GM12878 (cell line): ENCODE measurements around the gene ARHGAP27. TPM values are rescaled to one million over a fixed set of nuclear protein-coding genes. Genes with fewer than 3 reads are reported as not detected.

Source experiments
- ATAC-seq: fragments of 200-7000 bp; cut with Tn5 transposase; 3 replicates; pipeline ENCODE4 v1.9.1; 2020; ENCODE audit warnings: mild to moderate bottlenecking, moderate library complexity
- BruUV-seq: library from RNA; stranded (reverse); fragments of 400-500 nt; replicated peaks from 2 replicates; lab custom pipeline; 2021; lab: Mats Ljungman, UMichigan
- CTCF ChIA-PET: fragments of 300-600 bp; sonication (Branson Sonifier 250); formaldehyde crosslinking; extraction: SDS; loops from one replicate; lab custom pipeline; 2021; ENCODE audit warnings: inconsistent platforms; lab: Yijun Ruan, JAX
- POLR2A ChIA-PET: fragments of 350-600 bp; formaldehyde crosslinking; extraction: SDS; loops from one replicate; lab custom pipeline; 2021; ENCODE audit warnings: inconsistent platforms; lab: Charles Lee
- RAD21 ChIA-PET: fragments of 300-600 bp; sonication (Branson Sonifier 250); formaldehyde crosslinking; loops from one replicate; lab custom pipeline; 2023; ENCODE audit warnings: antibody characterized with exemption; ENCODE audit not compliant: unreplicated experiment; lab: Charles Lee
- SMC1A ChIA-PET: fragments of 300-600 bp; sonication (Branson Sonifier 250); formaldehyde crosslinking; loops from one replicate; lab custom pipeline; 2023; ENCODE audit not compliant: unreplicated experiment, uncharacterized antibody; lab: Charles Lee
- DNase-seq: peaks from one replicate; pipeline ENCODE4 v3.0.0-alpha.2; 2011; ENCODE audit warnings: low read depth, low spot score
- FAIRE-seq: peaks from 3 replicates; lab custom pipeline; 2011; peaks lifted over from hg19 to GRCh38; lab: Jason Lieb, UNC
- H2AFZ ChIP-seq: 2 replicates; pipeline ENCODE4 v1.6.0; 2011; ENCODE audit warnings: low read depth, low read length, control low read depth; ENCODE audit not compliant: control insufficient read depth
- H3K27ac ChIP-seq: 2 replicates; pipeline ENCODE4 v1.5.1; 2011; ENCODE audit warnings: control low read depth; ENCODE audit not compliant: control insufficient read depth, insufficient read depth
- H3K27me3 ChIP-seq, 2 experiments: replicated peaks in 1 of 2; 2 replicates each; pipeline versions ENCODE4 v1.6.0 to v1.6.1; 2011; ENCODE audit warnings: low read length in 1 of 2; ENCODE audit not compliant: control insufficient read depth in 2 of 2, insufficient read depth in 2 of 2
- H3K36me3 ChIP-seq, 2 experiments: 2 replicates each; pipeline ENCODE4 v1.5.1; 2011; ENCODE audit warnings: low read length in 1 of 2; ENCODE audit not compliant: control insufficient read depth in 2 of 2, insufficient read depth in 2 of 2
- H3K4me1 ChIP-seq: 2 replicates; pipeline ENCODE4 v1.6.1; 2011; ENCODE audit warnings: mild to moderate bottlenecking, low read length, moderate library complexity, mixed read lengths; ENCODE audit not compliant: control insufficient read depth, insufficient read depth
- H3K4me2 ChIP-seq: 2 replicates; pipeline ENCODE4 v1.6.0; 2011; ENCODE audit warnings: control low read depth; ENCODE audit not compliant: control insufficient read depth, insufficient read depth
- H3K4me3 ChIP-seq: fragments of 200-600 bp; sonication (generic); 2 replicates; pipeline ENCODE4 v1.5.1; 2016
- H3K79me2 ChIP-seq: 2 replicates; pipeline ENCODE4 v1.6.0; 2011; ENCODE audit warnings: low read length; ENCODE audit not compliant: control insufficient read depth, insufficient read depth
- H3K9ac ChIP-seq: 2 replicates; pipeline ENCODE4 v1.8.0; 2011; ENCODE audit warnings: low read length, control low read depth, mixed read lengths; ENCODE audit not compliant: control insufficient read depth, insufficient read depth
- H3K9me3 ChIP-seq: replicated peaks from 3 replicates; pipeline ENCODE4 v1.5.1; 2011; ENCODE audit warnings: mild to moderate bottlenecking, low read length; ENCODE audit not compliant: control insufficient read depth, insufficient read depth
- H4K20me1 ChIP-seq: 2 replicates; pipeline ENCODE4 v1.6.0; 2011; ENCODE audit not compliant: control insufficient read depth, insufficient read depth
- ASH2L ChIP-seq: fragments of 300-600, 200-600 bp; sonication (generic); IDR thresholded peaks from 2 replicates; pipeline ENCODE4 v1.6.1; 2017; ENCODE audit warnings: low read depth, mild to moderate bottlenecking, borderline replicate concordance
- CBX5 ChIP-seq: sonication (generic); IDR thresholded peaks from 2 replicates; pipeline ENCODE4 v1.6.1; 2016; ENCODE audit warnings: low read depth, moderate library complexity, mild to moderate bottlenecking, inconsistent platforms
- ELK1 ChIP-seq: IDR thresholded peaks from 2 replicates; pipeline ENCODE4 v1.6.1; 2012; ENCODE audit warnings: low read depth, low read length, improper control_type of control experiment
- ESRRA ChIP-seq: IDR thresholded peaks from 2 replicates; pipeline ENCODE4 v1.6.1; 2012; ENCODE audit warnings: mild to moderate bottlenecking, low read length, improper control_type of control experiment
- ETV6 ChIP-seq, 2 experiments: fragments of 450-650 bp in 1 of 2; IDR thresholded peaks in 1 of 2; conservative IDR thresholded peaks in 1 of 2; 2 replicates each; pipeline ENCODE4 v1.6.1; 2014; ENCODE audit warnings: antibody characterized with exemption in 1 of 2, borderline replicate concordance in 1 of 2, low read depth in 1 of 2, mild to moderate bottlenecking in 1 of 2, moderate library complexity in 1 of 2
- GABPA ChIP-seq: IDR thresholded peaks from 2 replicates; pipeline ENCODE4 v1.6.1; 2014; ENCODE audit warnings: antibody characterized with exemption, low read depth, mild to moderate bottlenecking, inconsistent platforms
- NFIC ChIP-seq: IDR thresholded peaks from 2 replicates; pipeline ENCODE4 v1.6.1; 2012; ENCODE audit warnings: low read depth, mild to moderate bottlenecking, inconsistent platforms, low read length, moderate library complexity
- PML ChIP-seq: IDR thresholded peaks from 2 replicates; pipeline ENCODE4 v1.6.1; 2012; ENCODE audit warnings: low read length, inconsistent platforms
- POLR2A ChIP-seq: IDR thresholded peaks from 2 replicates; pipeline ENCODE4 v1.6.1; 2011; ENCODE audit warnings: low read depth, mild to moderate bottlenecking, low read length
- RAD21 ChIP-seq: IDR thresholded peaks from 2 replicates; pipeline ENCODE4 v1.6.1; 2011; ENCODE audit warnings: mild to moderate bottlenecking, low read depth, low read length, moderate library complexity; ENCODE audit not compliant: insufficient read depth
- SREBF1 ChIP-seq: IDR thresholded peaks from 2 replicates; pipeline ENCODE4 v1.6.1; 2012; ENCODE audit warnings: mild to moderate bottlenecking, low read length
- TBL1XR1 ChIP-seq: IDR thresholded peaks from 2 replicates; pipeline ENCODE4 v1.6.1; 2012; ENCODE audit warnings: low read depth, low read length, improper control_type of control experiment
- ZBTB40 ChIP-seq: fragments of 450-650 bp; IDR thresholded peaks from 2 replicates; pipeline ENCODE4 v1.6.1; 2016; ENCODE audit warnings: mild to moderate bottlenecking, moderate library complexity, borderline replicate concordance
- in situ Hi-C: fragments of 300-500 bp; cut with MboI; formaldehyde crosslinking; loops from 9 replicates; pipeline ENCODE4 v1.14.3; 2018; ENCODE audit warnings: mixed read lengths
- intact Hi-C: fragments of 100-400 bp; cut with micrococcal nuclease; formaldehyde crosslinking; loops from one replicate; pipeline ENCODE4 v1.14.2; 2022; ENCODE audit not compliant: unreplicated experiment
- polyA plus RNA-seq, 11 experiments: library from polyadenylated mRNA; depleted of rRNA in 4 of 11; unstranded in 6 of 11; stranded (reverse) in 5 of 11; fragments of >200 nt; fragmentation: Nextera tagmentation in 4 of 11; fragmentation: Illumina TruSeq in 1 of 11; extraction: Ambion mirVana in 4 of 11; extraction: Trizol in 1 of 11; gene quantifications; 1 replicate in 1 of 11; 2 replicates in 10 of 11; pipeline versions ENCODE4 v1.2.1 to v1.2.3, GENCODE V29; 2011 to 2016; ENCODE audit warnings: inconsistent platforms in 2 of 11, missing spikeins in 2 of 11, low read depth in 1 of 11
- total RNA-seq, 4 experiments: library from RNA; depleted of rRNA in 3 of 4; stranded (reverse); fragments of >200 nt in 3 of 4; fragmentation: Illumina TruSeq in 1 of 4; extraction: Trizol in 1 of 4; gene quantifications; 2 replicates each; pipeline versions ENCODE4 v1.2.1 to v1.2.3, GENCODE V29; 2013 to 2021
- TF ChIP-seq, protein P1 (sequence below): fragments of 450-650 bp; IDR thresholded peaks from 2 replicates; pipeline ENCODE4 v1.6.1; 2014; ENCODE audit warnings: mild to moderate bottlenecking

Gene ARHGAP27
- total and polyA plus RNA-seq, 10 of the 15 experiments (the other 5 are each of a cell fraction or from before 2014, with no cell fraction given), result 0.64 to 45.7 (median 17.7) TPM

- BruUV-seq, result no TSS peak
- no peak overlapping the region for H2AFZ ChIP-seq
- H3K79me2 ChIP-seq, result no peaks in the 10 kb centered on the region
- H3K9ac ChIP-seq, result no peak overlapping the region
- POLR2A ChIA-PET, result interaction anchor here (0.6 to 1.0 kb wide), 2 partner anchors 41 to 51 kb away, joined by 3 to 6 read pairs; partner anchors contain the start of gene MAP3K14
- intact Hi-C loops, result no loop called here
- RAD21 ChIA-PET, result interaction anchor here (1.3 to 1.4 kb wide), 2 partner anchors 52 to 91 kb away, joined by 4 read pairs; partner anchors contain the start of gene MAP3K14
- no peak for TF ChIP-seq ETV6 (conservative IDR thresholded peaks at IDR 0.05 in 1 of 2, IDR thresholded peaks at IDR 0.05 in 1 of 2; ENCODE audit: borderline replicate concordance in 1 of 2, low read depth in 1 of 2)
- no peak for TF ChIP-seq PML
- TF ChIP-seq ELK1, result no peak
- no peak for TF ChIP-seq TBL1XR1
- TF ChIP-seq ZBTB40, result no peak
- no peak for TF ChIP-seq CBX5
- no peak for TF ChIP-seq NFIC
- no peak for TF ChIP-seq POLR2A
- TF ChIP-seq ASH2L, result no peak
- no peak for TF ChIP-seq ESRRA
- no peak for TF ChIP-seq RAD21
- no peak for TF ChIP-seq GABPA
- TF ChIP-seq, protein P1, sequence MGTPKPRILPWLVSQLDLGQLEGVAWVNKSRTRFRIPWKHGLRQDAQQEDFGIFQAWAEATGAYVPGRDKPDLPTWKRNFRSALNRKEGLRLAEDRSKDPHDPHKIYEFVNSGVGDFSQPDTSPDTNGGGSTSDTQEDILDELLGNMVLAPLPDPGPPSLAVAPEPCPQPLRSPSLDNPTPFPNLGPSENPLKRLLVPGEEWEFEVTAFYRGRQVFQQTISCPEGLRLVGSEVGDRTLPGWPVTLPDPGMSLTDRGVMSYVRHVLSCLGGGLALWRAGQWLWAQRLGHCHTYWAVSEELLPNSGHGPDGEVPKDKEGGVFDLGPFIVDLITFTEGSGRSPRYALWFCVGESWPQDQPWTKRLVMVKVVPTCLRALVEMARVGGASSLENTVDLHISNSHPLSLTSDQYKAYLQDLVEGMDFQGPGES, result no peak
- no peak for TF ChIP-seq SREBF1
- TF ChIP-seq, all 136 proteins: peak for 0
- no peaks in the 10 kb centered on the region for H3K36me3 ChIP-seq
- in situ Hi-C loops, result no loop called here
- ChIA-PET SMC1A (interaction anchor here (1.0 to 6.9 kb wide), 3 partner anchors 10 to 142 kb away, joined by 4 to 47 read pairs (median 31); no protein-coding TSS in a partner anchor), CTCF (interaction anchor here (0.9 to 2.9 kb wide), 5 partner anchors 9 to 153 kb away, joined by 3 to 14 read pairs (median 4); no protein-coding TSS in a partner anchor)
- ATAC-seq, result no peak
- no peaks in the 10 kb centered on the region for H4K20me1 ChIP-seq
- FAIRE-seq, result no peak
- no peaks in the 10 kb centered on the region for H3K27me3 ChIP-seq
- H3K27ac ChIP-seq, result no peak overlapping the region
- peaks cover under 1% of the 10 kb centered on the region; the same call in 1 of the 3 replicates for H3K9me3 ChIP-seq
- no peak for DNase-seq
- H3K4me2 ChIP-seq, result no peak overlapping the region
- no peak overlapping the region for H3K4me3 ChIP-seq
- peaks cover 32% of the 10 kb centered on the region for H3K4me1 ChIP-seq
Measured at GRCh38 chr17:45368651-45369050, 64.0 kb downstream of the ARHGAP27 start.
